B cell (primary cell): ENCODE results near the gene POC1B. TPM values are rescaled to one million over a fixed set of nuclear protein-coding genes. Genes with fewer than 3 reads are reported as not detected.

Experiments used
- ATAC-seq: fragments of 200-7000 bp; cut with Tn5 transposase; one replicate; pipeline ENCODE4 v1.10.0; 2021; ENCODE audit warnings: low read depth, mild to moderate bottlenecking, moderate number of reproducible peaks, moderate library complexity
- CTCF ChIA-PET: fragments of 350-600 bp; sonication (Branson Sonifier 250); formaldehyde crosslinking; loops from one replicate; lab custom pipeline; 2021; ENCODE audit warnings: antibody characterized with exemption, inconsistent platforms; lab: Charles Lee
- POLR2A ChIA-PET: fragments of 350-600 bp; sonication (Branson Sonifier 250); formaldehyde crosslinking; loops from one replicate; lab custom pipeline; 2021; ENCODE audit warnings: antibody characterized with exemption; lab: Charles Lee
- DNase-seq: peaks from one replicate; pipeline ENCODE4 v3.0.0; 2013
- H2AFZ ChIP-seq: 2 replicates; pipeline ENCODE4 v1.6.1; 2012; ENCODE audit warnings: mild to moderate bottlenecking, low read depth, low read length; ENCODE audit not compliant: insufficient read depth, poor library complexity, severe bottlenecking
- H3K27ac ChIP-seq, 2 donors: 1 replicate in 1 of 2; 2 replicates in 1 of 2; pipeline ENCODE4 v1.5.1; 2012 to 2013; ENCODE audit warnings: low read length in 2 of 2, mild to moderate bottlenecking in 2 of 2, moderate library complexity in 1 of 2
- H3K27me3 ChIP-seq, 4 experiments: fragments of 200-600 bp in 1 of 4; sonication (generic) in 1 of 4; replicated peaks in 1 of 4; 1 replicate in 2 of 4; 2 replicates in 2 of 4; pipeline versions ENCODE4 v1.6.1 to v1.7.0; 2013 to 2016; ENCODE audit warnings: low read length in 3 of 4, mild to moderate bottlenecking in 2 of 4, mixed read lengths in 1 of 4, moderate library complexity in 1 of 4; ENCODE audit not compliant: insufficient read depth in 4 of 4, control insufficient read depth in 3 of 4; ENCODE audit errors: control extremely low read depth in 1 of 4
- H3K36me3 ChIP-seq, 2 experiments: replicated peaks in 1 of 2; 1 replicate in 1 of 2; 2 replicates in 1 of 2; pipeline versions ENCODE4 v1.6.1 to v1.7.1; 2013; ENCODE audit warnings: low read length in 1 of 2; ENCODE audit not compliant: insufficient read depth in 2 of 2, control insufficient read depth in 1 of 2; ENCODE audit errors: control extremely low read depth in 1 of 2, extremely low read depth in 1 of 2
- H3K4me1 ChIP-seq, 2 donors: fragments of 200-600 bp in 1 of 2; sonication (generic) in 1 of 2; 1 replicate in 1 of 2; 2 replicates in 1 of 2; pipeline versions ENCODE4 v1.5.1 to v1.6.1; 2013 to 2017; ENCODE audit warnings: low read length in 2 of 2; ENCODE audit not compliant: control insufficient read depth in 2 of 2, insufficient read depth in 2 of 2
- H3K4me2 ChIP-seq: replicated peaks from 2 replicates; pipeline ENCODE3; 2012; ENCODE audit warnings: mild to moderate bottlenecking, low read depth, low read length; ENCODE audit not compliant: poor library complexity, severe bottlenecking
- H3K4me3 ChIP-seq, 5 experiments: fragments of 200-600 bp in 1 of 5; sonication (generic) in 1 of 5; 1 replicate in 3 of 5; 2 replicates in 2 of 5; pipeline versions ENCODE4 v1.5.1 to v1.7.0; 2011 to 2016; ENCODE audit warnings: low read length in 4 of 5, mild to moderate bottlenecking in 4 of 5, low read depth in 2 of 5, control low read depth in 1 of 5, moderate library complexity in 1 of 5; ENCODE audit not compliant: insufficient read depth in 1 of 5; ENCODE audit errors: control extremely low read depth in 1 of 5, extremely low read depth in 1 of 5
- H3K79me2 ChIP-seq: fragments of 200-600 bp; sonication (generic); one replicate; pipeline ENCODE4 v1.6.0; 2016; ENCODE audit warnings: low read length; ENCODE audit not compliant: control insufficient read depth, insufficient read depth
- H3K9ac ChIP-seq: fragments of 200-600 bp; sonication (generic); 2 replicates; pipeline ENCODE4 v1.6.1; 2017; ENCODE audit warnings: mild to moderate bottlenecking, low read length, moderate library complexity
- H3K9me3 ChIP-seq, 3 donors: one replicate each; pipeline versions ENCODE4 v1.6.1 to v1.7.1; 2013; ENCODE audit warnings: low read length in 2 of 3; ENCODE audit not compliant: control insufficient read depth in 2 of 3, insufficient read depth in 1 of 3; ENCODE audit errors: control extremely low read depth in 1 of 3
- H4K20me1 ChIP-seq: 2 replicates; pipeline ENCODE4 v1.6.0; 2012; ENCODE audit warnings: mild to moderate bottlenecking, low read length; ENCODE audit not compliant: insufficient read depth, control insufficient read depth, poor library complexity, severe bottlenecking
- H3K27ac Mint-ChIP-seq: one replicate; pipeline ENCODE4 v1.8.0; 2021; ENCODE audit warnings: mixed read lengths
- H3K27me3 Mint-ChIP-seq: one replicate; pipeline ENCODE4 v1.8.0; 2021; ENCODE audit warnings: mixed read lengths
- H3K4me1 Mint-ChIP-seq: one replicate; pipeline ENCODE4 v1.8.0; 2021; ENCODE audit warnings: mixed read lengths
- H3K4me3 Mint-ChIP-seq: one replicate; pipeline ENCODE4 v1.8.0; 2021; ENCODE audit warnings: mixed read lengths
- H3K9me3 Mint-ChIP-seq: one replicate; pipeline ENCODE4 v1.8.0; 2022; ENCODE audit warnings: mixed read lengths; ENCODE audit not compliant: insufficient read depth
- EZH2 ChIP-seq: IDR thresholded peaks from 2 replicates; pipeline ENCODE4 v1.6.1; 2012; ENCODE audit warnings: borderline replicate concordance, low read depth, mild to moderate bottlenecking, moderate library complexity, low read length; ENCODE audit not compliant: insufficient read depth, poor library complexity, severe bottlenecking
- WGBS: methylation state at CpG from one replicate; pipeline ENCODE4 v1.1.5; 2013; ENCODE audit warnings: missing lambda C conversion rate; ENCODE audit not compliant: insufficient coverage; 5-methylcytosine and 5-hydroxymethylcytosine counted together
- intact Hi-C: fragments of 100-400 bp; cut with micrococcal nuclease; formaldehyde crosslinking; loops from one replicate; pipeline ENCODE4 v1.10.0; 2022
- polyA plus RNA-seq: library from polyadenylated mRNA; depleted of rRNA; stranded (reverse); fragments of >200 nt; gene quantifications from 2 replicates; pipeline ENCODE4 v1.2.3, GENCODE V29; 2012
- total RNA-seq, 2 donors: library from RNA; stranded (reverse); fragments of 120-200 nt in 1 of 2; gene quantifications; 1 replicate in 1 of 2; 2 replicates in 1 of 2; pipeline versions ENCODE4 v1.2.3 to v1.2.4, GENCODE V29; 2013 to 2022
- TF ChIP-seq, protein P1 (sequence below): fragments of 200-600 bp; IDR thresholded peaks from one replicate; pipeline ENCODE4 v1.8.0; 2022; ENCODE audit warnings: antibody characterized with exemption, mild to moderate bottlenecking

POC1B gene
- total and polyA plus RNA-seq, 2 donors (not counting 1 experiment from before 2014, with no cell fraction given), result 12.0 to 39.5 TPM

DNA sequence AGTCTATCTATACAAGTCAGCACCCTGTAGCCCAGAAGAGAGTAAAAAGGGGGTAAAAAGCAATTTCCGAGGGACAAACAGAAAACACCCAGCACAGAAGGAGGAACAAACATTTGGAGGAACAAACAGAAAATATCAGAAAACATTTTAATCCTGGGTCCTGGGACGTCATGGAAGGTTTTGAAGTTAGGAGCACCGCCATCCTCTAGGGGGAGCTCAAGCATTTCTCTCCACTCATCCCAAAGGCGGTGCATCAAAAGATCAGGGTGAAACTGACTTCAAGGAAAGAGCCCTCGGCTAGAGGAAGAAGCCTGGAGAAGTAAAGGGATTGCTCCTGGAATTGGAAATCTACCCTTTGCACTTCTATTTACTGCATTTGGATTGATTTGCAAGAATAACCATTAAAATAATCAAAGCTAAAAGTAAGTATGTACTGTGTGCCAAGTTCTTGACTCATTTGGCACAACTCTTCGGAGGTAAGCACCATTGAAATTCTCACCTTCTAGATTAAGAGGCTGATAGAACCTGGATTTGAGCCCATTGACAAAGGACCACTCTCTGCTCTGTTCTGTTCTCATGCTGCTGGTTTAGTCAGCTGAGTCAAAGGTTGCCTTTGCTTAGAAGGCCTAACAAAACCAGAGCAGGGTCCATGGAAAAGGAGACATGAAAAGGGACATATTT lies 17.2 kb upstream of the POC1B start:
- Histone ChIP-seq H3K36me3 (no peaks in the 10 kb centered on the region), H3K4me2 (peak overlapping the region; percentile 10), H4K20me1 (no peaks in the 10 kb centered on the region), H3K9me3 (no peaks in the 10 kb centered on the region), H3K27me3 (no peaks in the 10 kb centered on the region), H3K79me2 (no peaks in the 10 kb centered on the region), H3K4me1 (peaks cover 0 to 11% of the 10 kb centered on the region in 2 donors), H3K9ac (no peak overlapping the region), H2AFZ (peak overlapping the region; percentile 32), H3K4me3 (no peak overlapping the region), H3K27ac (no peak overlapping the region)
- peak; percentile 79 for DNase-seq
- H3K4me1 Mint-ChIP-seq, result peaks cover 15% of the 10 kb centered on the region
- intact Hi-C loops, result loop anchor here (1.0 to 10.0 kb wide), 5 partner anchors 470 to 1398 kb away; no protein-coding TSS in a partner anchor
- no peaks in the 10 kb centered on the region for H3K27me3 Mint-ChIP-seq
- H3K27ac Mint-ChIP-seq, result no peak overlapping the region
- ATAC-seq, result peak; percentile 92
- no peak overlapping the region for H3K4me3 Mint-ChIP-seq
- ChIA-PET CTCF (interaction anchor here (0.7 to 8.6 kb wide), 45 partner anchors 8 to 1407 kb away, joined by 3 to 164 read pairs (median 4); partner anchors contain the start of gene ATP2B1), POLR2A (no interaction called here)
- WGBS, result no CpG with 5 or more reads among the region's 6 CpGs
- TF ChIP-seq, protein P1, sequence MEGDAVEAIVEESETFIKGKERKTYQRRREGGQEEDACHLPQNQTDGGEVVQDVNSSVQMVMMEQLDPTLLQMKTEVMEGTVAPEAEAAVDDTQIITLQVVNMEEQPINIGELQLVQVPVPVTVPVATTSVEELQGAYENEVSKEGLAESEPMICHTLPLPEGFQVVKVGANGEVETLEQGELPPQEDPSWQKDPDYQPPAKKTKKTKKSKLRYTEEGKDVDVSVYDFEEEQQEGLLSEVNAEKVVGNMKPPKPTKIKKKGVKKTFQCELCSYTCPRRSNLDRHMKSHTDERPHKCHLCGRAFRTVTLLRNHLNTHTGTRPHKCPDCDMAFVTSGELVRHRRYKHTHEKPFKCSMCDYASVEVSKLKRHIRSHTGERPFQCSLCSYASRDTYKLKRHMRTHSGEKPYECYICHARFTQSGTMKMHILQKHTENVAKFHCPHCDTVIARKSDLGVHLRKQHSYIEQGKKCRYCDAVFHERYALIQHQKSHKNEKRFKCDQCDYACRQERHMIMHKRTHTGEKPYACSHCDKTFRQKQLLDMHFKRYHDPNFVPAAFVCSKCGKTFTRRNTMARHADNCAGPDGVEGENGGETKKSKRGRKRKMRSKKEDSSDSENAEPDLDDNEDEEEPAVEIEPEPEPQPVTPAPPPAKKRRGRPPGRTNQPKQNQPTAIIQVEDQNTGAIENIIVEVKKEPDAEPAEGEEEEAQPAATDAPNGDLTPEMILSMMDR, result peak; percentile 95
- no peak for TF ChIP-seq EZH2
- H3K9me3 Mint-ChIP-seq, result no peaks in the 10 kb centered on the region

DNA sequence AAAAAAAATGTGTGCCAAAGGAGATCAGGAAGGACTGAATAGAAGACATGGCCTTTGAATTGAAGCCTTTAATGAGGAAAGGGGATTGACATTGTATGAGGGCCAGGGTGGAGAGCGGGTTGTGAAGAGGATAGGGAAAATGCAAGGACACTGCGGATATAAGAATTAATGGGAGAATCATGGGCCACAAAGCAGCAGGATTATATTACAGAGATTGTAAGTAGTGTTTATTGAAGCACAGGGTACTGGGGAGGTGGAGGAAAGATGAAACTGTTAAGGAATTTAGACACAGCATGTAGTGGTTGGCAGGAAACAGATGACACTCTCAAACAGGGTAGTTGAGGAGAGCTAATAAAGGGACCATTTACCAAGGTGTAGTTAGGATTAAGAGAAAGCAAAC lies 16.4 kb upstream of the POC1B start:
- Mint-ChIP-seq H3K4me1 (peaks cover 15% of the 10 kb centered on the region), H3K4me3 (no peak overlapping the region), H3K27ac (no peak overlapping the region), H3K9me3 (no peaks in the 10 kb centered on the region), H3K27me3 (no peaks in the 10 kb centered on the region)
- Histone ChIP-seq H3K36me3 (no peaks in the 10 kb centered on the region), H3K79me2 (no peaks in the 10 kb centered on the region), H4K20me1 (no peaks in the 10 kb centered on the region), H3K9me3 (no peaks in the 10 kb centered on the region), H3K4me2 (no peak overlapping the region), H2AFZ (no peak overlapping the region), H3K27me3 (no peaks in the 10 kb centered on the region), H3K9ac (no peak overlapping the region), H3K4me1 (peaks cover 0 to 11% of the 10 kb centered on the region in 2 donors), H3K4me3 (no peak overlapping the region), H3K27ac (no peak overlapping the region)
- no peak for ATAC-seq
- DNase-seq, result no peak
- TF ChIP-seq, protein P1, result no peak
- no peak for TF ChIP-seq EZH2
- intact Hi-C loops, result loop anchor here (2.0 to 10.0 kb wide), 2 partner anchors 793 to 1399 kb away; no protein-coding TSS in a partner anchor
- WGBS, result 97% methylated on average over 2 of the region's 2 CpGs
- POLR2A ChIA-PET, result no interaction called here
- CTCF ChIA-PET, result interaction anchor here (0.5 to 8.6 kb wide), 17 partner anchors 9 to 1399 kb away, joined by 3 to 164 read pairs (median 4); no protein-coding TSS in a partner anchor
